ENCODE data around the gene RAB31.

The RAB31 gene

DNA sequence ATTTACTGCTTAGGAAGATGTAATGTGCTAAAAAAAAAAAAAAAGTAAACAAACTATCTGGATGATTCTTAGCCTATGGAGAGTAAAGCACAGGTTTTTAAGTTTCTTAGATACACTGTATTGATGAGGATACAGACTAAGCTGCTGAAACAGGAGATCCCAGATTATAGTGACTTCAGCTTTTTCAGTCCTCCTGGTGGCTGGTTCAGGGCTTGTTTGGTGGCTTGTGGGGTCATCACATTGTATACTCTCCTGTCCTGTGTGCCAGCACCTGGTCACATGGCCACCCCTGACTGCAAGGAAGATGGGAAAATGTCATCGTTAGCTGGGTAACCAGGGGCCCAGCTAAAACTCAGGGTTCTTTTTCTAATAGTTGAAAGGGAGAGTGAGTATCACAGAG lies 31.4 kb downstream of the RAB31 start:
- FAIRE-seq: no peak

DNA sequence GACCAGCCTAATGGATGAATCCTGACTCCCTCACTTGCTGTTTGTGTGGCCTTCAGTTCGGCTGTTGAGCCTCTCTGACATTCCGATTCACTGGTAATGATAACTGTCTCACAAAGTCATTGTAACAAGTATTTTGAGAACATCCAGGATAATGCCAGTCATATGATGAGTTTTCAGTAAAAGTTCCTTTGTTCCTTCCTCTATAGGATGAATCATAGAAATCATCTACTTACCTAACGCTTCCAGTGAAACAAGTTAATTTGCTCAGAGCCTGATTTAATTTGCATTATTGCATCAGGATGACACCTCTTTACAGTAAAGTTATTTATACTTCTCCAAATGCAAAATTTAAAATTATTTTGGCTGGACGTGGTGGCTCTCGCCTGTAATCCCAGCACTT lies 32.0 kb downstream of the RAB31 start:
- no peak for FAIRE-seq

DNA sequence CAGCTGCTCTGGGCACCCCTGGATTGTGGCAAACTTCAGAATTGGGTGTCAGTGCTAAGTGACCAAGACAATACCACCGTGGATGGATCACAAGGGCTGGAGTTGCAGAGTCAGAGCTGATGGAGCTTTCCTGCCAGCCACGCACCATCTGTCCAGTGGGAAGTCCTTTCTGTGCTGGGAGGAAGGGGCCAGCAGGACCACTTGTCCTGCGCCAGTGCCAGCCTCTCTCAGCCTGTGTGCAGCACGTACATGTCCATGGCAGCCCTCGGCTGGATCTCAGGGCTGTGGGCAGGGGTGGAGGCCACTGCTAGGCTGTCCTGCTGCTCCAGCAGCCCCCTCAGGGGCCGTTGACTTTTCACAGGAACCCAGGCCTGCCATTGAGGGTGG lies 33.3 kb downstream of the RAB31 start:
- FAIRE-seq: no peak

DNA sequence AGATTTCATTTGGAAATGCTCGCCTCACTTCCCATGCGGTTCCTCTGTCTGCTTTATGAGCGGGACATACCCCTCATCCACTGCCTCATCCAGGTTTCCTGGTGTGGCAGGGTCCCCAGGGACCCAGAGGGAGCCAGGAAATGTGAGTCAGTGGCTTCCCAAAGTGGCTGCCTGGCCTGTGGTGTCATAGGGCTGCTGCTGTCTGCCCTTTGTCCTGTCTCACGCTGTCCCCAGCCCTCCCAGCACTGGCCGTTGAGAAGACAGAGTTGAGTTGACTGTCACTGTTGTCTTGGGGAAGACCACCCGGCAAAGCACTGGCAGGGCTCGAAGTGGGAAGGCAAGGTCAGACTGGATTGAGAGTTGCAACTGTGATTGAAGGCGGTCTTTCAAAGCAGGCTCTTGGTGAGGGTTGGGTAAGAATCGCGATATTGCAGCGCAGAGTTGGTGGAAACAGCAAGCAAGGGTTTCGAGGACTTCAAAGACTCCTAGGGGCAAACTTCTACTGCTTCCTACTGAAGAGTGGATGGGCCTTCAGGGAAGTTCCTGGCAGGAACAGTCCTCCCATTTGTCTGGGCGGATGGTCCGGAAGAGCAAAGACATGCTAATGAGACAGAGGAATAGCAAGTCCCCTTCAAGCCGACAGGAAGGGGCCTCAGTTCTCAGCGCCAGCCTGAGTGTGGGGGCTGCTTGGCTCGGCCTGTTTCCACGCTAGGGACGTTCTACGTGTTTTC lies 33.9 kb downstream of the RAB31 start:
- FAIRE-seq: no peak

DNA sequence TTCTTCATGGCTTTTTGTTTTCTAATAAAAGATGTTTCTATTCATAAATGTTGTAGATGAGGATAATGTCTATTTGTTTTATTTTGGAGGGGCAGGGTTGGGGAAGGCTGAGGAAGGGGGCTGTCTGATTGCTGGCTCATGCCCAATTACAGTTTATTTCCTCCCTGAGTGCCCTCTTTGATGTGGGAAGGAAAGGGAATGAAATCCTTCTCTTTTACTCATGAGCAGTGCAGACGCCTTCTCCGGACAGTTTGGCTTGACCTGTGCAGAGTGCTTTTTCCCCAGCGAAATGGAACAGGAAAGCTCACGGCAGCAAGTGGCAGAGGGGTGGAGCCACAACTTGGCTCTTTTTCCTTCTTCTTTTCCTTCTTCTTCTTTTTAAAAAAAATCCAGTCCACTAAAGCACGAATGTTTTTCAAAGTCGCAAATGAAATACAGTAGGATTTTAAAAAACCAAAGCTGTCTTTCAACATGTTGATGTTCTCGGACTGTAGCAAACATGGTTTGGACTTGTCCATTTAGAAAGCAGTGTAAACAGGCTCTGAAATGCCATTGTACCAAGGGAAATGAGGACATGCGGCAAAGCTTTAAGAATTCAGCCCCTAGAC lies 34.5 kb downstream of the RAB31 start:
- no peak for FAIRE-seq

DNA sequence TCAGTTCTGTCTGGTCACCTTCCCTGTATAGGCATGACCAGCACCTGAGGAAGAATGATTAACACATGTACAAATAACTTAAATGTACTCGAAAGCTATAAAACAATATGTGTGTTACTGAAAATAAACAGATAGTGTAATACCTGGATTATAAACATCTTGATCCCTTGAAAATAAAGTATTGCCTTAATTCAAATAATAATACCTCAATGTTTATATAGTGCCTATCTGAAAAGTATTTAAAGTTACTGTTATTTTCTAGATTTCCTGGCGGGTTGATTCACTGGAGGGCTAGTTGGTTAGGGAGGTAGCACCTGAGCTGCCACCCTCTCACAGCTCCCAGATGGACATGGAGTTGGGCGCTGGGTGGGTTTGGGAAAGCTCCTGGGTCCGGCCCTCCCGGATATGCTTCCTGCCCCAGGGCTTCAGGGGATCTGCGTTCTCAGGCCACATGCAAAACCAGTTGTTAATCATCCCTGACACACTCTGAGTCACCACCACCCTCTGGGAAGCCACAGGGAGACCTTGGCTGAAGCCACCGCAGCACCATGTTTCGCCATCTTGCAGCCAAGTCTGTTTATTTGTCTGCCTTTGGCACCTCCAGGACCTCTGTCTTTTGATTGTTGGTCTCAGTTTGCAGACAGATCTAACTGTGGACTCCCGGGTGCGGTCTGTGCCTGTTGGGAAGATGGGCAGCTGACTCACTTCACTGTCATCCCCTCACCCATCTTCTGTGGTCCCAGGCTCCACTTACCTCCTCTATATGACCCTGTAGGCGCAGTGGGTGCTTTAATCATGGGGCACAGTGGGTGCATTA lies 35.3 kb downstream of the RAB31 start:
- no peak for FAIRE-seq

DNA sequence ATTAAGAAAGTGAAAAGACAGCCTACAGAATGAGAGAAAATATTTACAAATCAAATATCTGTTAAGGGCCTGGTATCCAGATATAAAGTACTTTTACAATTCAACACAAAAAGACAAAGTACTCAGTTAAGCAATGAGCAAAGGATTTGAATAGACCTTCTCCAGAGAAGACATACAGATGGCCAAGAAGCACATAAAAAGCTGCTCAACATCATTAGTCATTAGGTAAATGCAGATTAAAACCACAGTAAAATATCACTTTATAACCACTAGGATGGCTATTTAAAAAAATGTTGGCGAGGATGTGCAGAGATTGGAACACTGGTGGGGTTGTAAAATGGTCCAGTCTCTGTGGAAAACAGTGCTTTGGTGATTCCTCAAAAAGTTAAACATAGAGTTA lies 38.9 kb downstream of the RAB31 start:
- no peak for FAIRE-seq

DNA sequence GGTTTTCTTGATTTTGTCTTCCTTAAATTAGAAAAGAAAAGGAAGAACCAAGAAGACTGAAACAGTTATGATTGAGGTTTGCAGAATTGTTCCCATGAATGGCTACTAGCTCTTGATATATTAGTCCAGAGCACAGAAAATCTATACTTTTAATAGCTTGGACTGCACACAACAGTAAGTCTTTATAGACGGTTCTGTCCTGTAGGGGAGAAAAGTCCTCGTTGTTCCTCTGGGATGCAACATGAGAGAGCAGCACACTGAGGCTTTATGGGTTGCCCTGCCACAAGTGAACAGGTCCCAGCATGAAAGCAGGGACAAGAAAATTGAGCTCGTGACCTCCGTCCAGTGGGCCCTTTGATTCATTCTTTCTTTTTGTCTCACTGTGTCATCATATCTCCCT lies 41.5 kb downstream of the RAB31 start:
- no peak for FAIRE-seq

DNA sequence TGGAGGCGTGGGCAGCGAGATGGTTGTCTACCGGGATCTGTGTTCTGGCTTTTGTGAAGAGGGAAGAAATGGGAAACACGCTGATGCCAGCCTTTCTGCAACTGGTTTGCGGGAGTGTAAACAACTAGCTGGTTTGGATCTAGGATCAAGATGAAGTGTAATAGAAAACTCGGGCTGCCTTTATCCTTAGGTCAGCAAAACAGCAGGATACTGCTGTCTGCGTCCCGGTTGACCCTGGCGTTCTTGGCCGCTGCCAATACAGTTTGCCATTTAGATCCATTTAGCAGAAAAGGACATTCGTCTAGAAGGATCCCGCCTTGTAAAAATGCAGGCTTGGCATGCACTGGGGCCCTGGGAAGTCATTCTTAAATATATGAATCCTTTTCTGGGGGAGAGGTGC lies 42.0 kb downstream of the RAB31 start:
- FAIRE-seq: no peak

DNA sequence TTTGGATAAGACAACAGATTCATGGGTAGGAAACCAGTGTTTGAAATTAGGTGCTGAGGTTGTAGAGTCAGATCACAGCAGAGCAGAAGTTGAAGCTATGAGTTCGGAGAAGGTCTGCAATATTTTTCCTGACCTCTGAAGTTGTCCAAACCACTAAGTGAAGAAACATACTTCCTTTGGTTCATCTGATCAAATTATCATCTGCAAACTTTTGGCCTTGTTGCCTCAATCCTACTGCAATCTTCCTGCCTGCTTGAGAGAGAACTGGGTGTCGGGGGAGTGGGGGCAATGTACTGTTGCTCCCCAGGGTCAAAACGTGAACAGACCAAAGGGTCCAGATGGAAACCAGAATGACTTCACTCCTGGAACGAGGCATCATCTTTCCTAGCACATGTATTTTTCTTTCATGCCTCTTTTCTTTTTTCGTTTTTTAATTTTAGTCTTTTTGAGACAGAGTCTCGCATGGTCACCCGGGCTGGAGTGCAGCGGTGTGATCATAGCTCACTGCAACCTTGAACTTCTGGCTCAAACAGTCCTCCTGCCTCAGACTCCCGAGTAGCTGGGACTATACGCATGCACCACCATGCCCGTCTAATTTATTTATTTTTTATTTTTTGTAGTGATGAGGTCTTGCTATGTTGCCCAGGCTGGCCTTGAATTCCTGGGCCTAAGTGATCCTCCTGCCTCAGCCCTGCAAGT lies 42.7 kb downstream of the RAB31 start:
- no peak for FAIRE-seq

DNA sequence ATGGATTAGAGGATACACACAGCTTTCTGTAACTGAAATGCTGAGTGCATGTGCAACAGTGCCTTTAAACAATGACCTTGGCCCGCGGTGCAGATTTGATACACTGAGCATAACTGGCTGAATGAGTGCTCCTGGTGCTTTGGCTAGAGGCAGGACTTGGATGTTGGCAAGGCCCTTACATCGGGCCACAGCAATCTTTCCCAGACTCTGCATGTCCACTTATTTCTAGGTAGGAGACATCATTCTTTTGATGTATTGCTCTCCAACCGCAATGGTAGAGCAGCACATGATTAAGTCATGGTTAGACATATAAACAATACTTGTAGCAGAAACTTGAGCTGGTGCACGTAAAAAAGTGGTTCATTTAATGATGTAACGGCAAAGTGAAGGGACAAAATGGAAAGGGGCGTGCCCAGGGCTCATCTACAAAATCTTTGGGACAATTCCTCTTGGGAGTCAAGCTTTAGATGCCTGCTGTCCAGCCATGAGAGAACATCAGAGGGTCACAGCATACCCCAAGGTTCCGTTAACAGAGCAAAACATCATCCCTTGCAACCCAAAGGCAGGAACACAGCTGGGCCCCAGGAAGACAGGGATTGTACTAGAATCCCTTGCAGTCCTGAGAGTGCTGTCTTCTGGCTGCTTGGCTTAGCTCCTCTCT lies 43.4 kb downstream of the RAB31 start:
- no peak for FAIRE-seq

DNA sequence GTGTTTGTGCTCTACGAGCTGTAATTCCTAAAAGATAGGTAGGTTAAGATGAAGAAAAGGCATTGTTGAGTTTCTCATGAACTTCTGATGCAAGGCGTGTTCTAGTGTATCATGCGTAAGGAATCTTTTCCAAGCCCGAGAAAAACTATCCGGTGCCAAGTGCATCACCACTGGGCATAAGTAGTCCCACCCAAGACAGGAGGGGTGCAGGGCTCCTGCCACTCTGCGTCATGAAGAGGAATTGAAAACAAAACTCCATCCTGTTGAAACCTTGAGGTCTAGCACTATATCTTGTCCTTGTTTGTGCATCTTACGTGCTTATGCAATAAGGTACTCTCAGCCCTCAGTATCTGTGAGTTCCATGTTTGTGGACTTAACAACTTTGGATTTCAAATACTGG lies 45.7 kb downstream of the RAB31 start:
- FAIRE-seq: no peak

DNA sequence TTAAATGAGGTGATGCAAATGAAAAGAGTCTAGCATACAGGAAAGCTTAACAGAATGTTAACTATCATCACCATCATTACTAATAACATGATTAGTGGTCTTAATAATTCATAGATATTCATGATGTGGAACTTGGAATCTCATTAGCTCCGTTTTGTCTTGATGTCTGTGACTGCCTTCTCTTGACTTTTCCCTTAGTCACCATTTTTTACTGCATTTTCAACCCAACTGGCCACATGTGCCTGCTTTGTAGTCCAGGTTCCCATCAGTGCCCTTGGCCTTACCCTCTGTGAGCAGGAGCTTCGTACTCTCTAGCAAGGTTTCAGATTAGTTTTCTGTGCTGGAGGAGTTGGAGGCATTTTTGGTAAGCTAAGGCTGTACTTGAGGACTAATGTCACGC lies 47.0 kb downstream of the RAB31 start:
- no peak for FAIRE-seq

DNA sequence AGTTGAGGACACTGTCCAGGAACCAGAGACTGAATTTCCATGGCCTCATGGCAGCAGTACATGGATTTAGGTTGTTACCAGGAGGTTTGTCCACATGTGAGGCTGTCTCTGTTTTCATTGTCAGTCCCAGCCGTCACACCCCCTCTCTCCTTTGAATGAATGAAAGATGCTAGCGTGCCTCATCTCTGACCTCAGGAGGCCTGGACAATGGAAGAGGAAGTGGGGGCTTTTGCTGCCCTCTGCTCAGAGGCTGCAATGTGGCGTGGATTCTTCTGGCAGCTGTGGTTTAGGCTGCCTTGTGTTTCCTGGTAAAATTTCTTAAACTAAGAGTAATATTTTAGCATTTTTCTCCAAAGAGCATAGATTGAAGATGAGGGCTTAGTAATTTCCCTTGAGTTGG lies 47.5 kb downstream of the RAB31 start:
- FAIRE-seq: no peak

DNA sequence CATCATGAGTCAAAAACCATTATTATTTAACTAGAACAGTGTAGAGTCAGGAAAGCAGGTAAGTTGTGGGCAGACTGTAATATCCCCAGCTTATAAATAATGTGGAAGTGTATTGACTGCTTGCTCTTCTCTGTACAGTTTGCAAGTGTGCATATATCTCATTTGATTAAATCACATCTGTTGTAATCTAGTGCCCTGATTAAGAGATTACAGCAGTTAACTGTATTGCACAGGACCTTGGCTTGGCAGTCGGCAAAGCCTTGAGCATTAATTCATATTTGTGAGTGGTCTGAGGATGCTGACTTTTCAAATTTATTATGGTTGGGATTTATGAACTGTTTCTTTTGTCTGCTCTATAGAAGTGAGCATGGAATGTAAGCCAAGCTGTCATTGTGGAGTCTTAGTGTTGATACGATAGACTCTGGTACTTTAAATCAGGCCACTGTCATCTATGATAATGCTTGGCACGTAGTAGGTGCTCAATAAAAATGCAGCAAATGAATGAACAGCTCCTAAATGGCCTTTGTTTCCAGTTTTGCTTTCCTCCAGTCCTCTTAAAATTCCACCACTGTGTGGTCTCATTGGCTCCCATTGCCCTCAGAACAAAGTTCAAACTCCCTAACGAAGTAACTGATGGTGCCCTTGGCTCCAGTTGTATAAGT lies 48.3 kb downstream of the RAB31 start:
- no peak for FAIRE-seq

DNA sequence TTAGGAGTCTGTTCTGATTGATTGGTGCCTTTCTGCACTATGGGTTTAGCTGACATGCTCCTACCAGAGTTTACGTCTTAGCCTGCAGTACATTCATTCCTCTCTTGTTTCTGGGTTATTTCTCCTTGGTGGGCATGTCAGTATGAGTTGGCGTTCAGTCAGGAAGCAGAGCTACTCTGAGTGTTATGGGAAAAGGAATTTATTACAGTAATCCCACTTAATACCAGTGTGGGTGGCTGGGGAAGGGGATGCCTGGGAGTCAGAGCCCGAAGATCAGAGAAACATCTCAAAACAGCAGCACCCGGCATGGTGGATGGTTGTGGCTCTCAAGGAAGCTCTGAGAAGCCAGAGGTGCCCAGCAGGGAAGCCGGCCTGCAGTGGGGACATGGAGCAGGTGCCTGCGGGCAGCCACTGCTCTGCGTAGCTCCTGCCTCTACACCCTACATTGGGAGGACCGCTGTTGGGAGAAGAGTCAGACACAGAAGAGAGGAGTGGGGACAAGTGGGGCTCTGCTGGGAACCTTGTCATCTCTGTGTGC lies 48.9 kb downstream of the RAB31 start:
- no peak for FAIRE-seq

DNA sequence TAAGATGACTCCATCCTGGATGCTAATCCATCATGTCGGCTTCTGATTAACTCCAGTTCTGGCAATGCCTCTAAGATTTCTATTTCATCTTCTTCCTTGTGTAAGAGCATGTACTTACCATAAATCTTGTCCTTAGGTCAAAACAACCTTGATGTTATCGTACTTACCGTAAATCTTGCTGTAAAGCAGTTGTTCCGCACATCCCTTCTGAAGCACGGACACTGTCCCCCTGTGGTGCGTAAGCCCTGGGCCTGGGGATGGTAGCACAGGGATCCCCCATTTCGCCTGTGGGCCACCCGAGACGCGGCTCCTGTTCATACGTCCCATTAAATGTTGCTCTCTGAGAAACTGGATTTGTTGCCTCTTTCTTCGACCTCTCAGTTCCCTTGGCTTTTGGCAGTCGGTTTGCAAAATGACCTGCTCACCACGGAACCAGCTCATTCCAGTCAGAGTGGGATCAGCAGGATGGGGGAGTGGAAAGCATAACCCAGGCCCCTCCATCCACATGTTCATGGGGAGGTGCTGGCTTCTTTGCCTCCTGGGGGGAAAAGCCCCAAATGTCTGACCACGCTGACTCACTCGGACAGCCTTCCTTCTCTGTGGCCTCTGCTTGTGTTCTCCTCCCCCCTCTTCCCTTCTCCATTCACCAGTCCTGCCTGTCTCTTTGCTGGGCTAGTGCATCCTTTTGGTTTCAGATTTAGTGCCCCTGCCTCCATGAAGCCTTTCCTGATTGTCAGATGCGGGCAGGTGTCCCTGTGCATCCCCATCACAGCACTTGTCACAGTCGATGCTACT lies 49.9 kb downstream of the RAB31 start:
- FAIRE-seq: no peak

DNA sequence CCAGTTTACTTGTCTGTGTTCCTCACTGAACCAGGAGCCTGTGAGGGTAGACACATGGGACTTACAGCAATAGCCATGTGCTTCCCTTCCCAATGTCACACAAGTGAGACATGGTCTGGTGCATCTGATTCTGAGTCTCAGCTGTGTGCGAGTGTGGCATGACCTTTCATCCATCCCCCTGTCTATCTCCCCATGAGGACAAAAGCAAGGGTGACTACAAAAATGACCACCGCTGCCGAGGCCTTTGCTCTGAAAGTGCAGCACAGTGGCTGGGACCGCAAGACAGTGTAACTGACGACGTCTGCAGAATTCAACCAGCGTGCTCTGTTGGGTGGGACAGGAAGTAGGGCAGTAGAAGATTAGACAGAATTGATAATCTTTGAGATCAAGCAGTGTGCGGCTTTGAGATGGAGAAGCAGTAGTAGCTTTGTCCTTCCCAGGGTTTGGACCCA lies 50.5 kb downstream of the RAB31 start:
- no peak for FAIRE-seq

DNA sequence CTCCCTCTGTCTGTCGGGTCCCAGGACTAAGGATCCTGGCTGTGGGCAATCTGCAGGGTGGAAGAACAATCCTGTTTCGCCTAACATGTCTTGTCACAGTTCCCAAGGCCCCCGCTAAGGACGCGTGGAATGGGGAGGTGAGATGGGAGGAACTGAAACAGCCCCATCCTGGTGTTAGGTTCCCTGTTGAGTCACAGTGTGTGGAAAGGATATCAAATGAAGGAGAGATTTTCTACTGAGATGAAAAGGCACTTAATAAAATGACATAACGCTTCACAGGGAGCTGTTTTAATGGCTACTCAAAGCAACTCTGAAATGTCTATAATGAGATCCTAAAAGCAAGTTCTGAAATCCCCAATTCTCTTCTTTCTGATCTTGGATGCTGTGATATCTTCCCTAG lies 52.5 kb downstream of the RAB31 start:
- no peak for FAIRE-seq

DNA sequence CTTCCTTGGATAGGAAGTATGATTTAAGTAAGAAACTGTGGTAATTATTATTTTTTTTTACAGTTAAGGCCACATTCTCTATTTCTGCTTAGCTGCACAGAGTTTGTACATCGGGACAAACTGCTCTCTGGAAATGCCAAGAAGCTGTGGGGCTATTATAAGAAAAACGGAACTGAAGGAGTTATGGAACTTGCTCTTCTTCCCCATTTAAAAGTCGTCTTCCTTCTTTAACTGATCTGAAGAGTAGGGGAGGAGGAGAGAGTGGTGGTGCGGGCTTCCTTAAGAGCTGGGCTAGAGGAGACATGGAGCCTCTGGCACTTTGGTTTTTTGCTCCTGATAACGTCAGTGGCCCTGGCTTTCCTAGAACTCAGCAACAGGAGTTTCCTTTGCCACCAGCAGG lies 54.4 kb downstream of the RAB31 start:
- no peak for FAIRE-seq

DNA sequence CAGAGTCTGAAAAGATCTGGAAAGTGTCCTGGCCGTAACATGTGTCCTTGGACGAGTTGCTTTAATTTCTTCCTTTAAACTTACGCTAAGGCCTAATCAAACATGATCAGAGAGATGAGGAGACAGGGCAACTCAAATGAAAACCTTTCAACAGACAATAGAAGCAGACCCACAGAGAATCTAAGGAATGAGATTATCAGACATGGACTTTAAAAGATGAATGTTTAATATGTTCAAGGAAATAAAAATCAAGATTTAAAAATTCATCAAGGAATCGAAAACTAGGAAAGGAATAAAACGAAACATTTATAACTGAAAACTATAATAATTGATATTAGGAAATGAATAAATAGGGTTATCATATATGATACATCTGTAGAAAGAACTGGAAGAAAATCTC lies 55.1 kb downstream of the RAB31 start:
- no peak for FAIRE-seq
